GM19328 (cell line): ENCODE measurements around the gene RYR2.

ENCODE experiments used
- ATAC-seq: cut with Tn5 transposase; IDR thresholded peaks from one replicate; pipeline ENCODE4 v1.9.1; 2021; ENCODE audit warnings: mild to moderate bottlenecking, moderate library complexity; ENCODE audit not compliant: unreplicated experiment

The RYR2 gene

GRCh38 chr1:237187842-237188241 is 145.9 kb downstream of the RYR2 start:
- no peak for ATAC-seq

GRCh38 chr1:237191403-237191802 is 149.4 kb downstream of the RYR2 start:
- no peak for ATAC-seq

- no peak for ATAC-seq
Measured at GRCh38 chr1:237197470-237198425, 155.8 kb downstream of the RYR2 start.

- ATAC-seq, result no peak
Measured at GRCh38 chr1:237199026-237199425, 157.0 kb downstream of the RYR2 start.

- no peak for ATAC-seq
Measured at GRCh38 chr1:237201155-237201554, 159.2 kb downstream of the RYR2 start.

- no peak for ATAC-seq
Measured at GRCh38 chr1:237204841-237205240, 162.9 kb downstream of the RYR2 start.

GRCh38 chr1:237205400-237206064 is 163.5 kb downstream of the RYR2 start:
- no peak for ATAC-seq

- ATAC-seq, result no peak
Measured at GRCh38 chr1:237206065-237206414, 164.1 kb downstream of the RYR2 start.

- ATAC-seq, result no peak
Measured at GRCh38 chr1:237211031-237211430, 169.0 kb downstream of the RYR2 start.

- ATAC-seq, result no peak
Measured at GRCh38 chr1:237211540-237211939, 169.6 kb downstream of the RYR2 start.

- ATAC-seq, result no peak
Measured at GRCh38 chr1:237219751-237220642, 178.0 kb downstream of the RYR2 start.

GRCh38 chr1:237223419-237223818 is 181.4 kb downstream of the RYR2 start:
- no peak for ATAC-seq

- no peak for ATAC-seq
Measured at GRCh38 chr1:237226177-237226944, 184.4 kb downstream of the RYR2 start.

GRCh38 chr1:237227476-237227875 is 185.5 kb downstream of the RYR2 start:
- ATAC-seq, result no peak

- no peak for ATAC-seq
Measured at GRCh38 chr1:237228421-237228820, 186.4 kb downstream of the RYR2 start.

GRCh38 chr1:237229333-237229732 is 187.3 kb downstream of the RYR2 start:
- no peak for ATAC-seq

- no peak for ATAC-seq
Measured at GRCh38 chr1:237232501-237232900, 190.5 kb downstream of the RYR2 start.

GRCh38 chr1:237235091-237235490 is 193.1 kb downstream of the RYR2 start:
- no peak for ATAC-seq

GRCh38 chr1:237237721-237238120 is 195.7 kb downstream of the RYR2 start:
- no peak for ATAC-seq

GRCh38 chr1:237239248-237239647 is 197.3 kb downstream of the RYR2 start:
- no peak for ATAC-seq
